HG03442 (cell line): ENCODE measurements around the gene BCAS1.
A peak's percentile ranks its signal among the peaks of the same experiment; 100 is the strongest.

ENCODE experiments used
- ATAC-seq: cut with Tn5 transposase; IDR thresholded peaks from one replicate; pipeline ENCODE4 v1.9.1; 2021; ENCODE audit warnings: mild to moderate bottlenecking, moderate library complexity; ENCODE audit not compliant: unreplicated experiment

BCAS1 gene

GRCh38 chr20:53930651-53931504 is 139.5 kb downstream of the BCAS1 start:
- ATAC-seq, result no peak

GRCh38 chr20:53929974-53930650 is 140.3 kb downstream of the BCAS1 start:
- ATAC-seq, result peak; percentile 53

- no peak for ATAC-seq
These were observed 141.0 kb downstream of the BCAS1 start for GRCh38 chr20:53929399-53929798.

- no peak for ATAC-seq
These were observed 142.4 kb downstream of the BCAS1 start for GRCh38 chr20:53927990-53928389.

- peak; percentile 65 for ATAC-seq
These were observed 143.9 kb downstream of the BCAS1 start for GRCh38 chr20:53926428-53927028.

GRCh38 chr20:53925651-53926401 is 144.6 kb downstream of the BCAS1 start:
- ATAC-seq, result no peak

- no peak for ATAC-seq
These were observed 146.6 kb downstream of the BCAS1 start for GRCh38 chr20:53923566-53924369.

- peak; percentile 53 for ATAC-seq
These were observed 147.5 kb downstream of the BCAS1 start for GRCh38 chr20:53922901-53923314.

- no peak for ATAC-seq
These were observed 148.9 kb downstream of the BCAS1 start for GRCh38 chr20:53921443-53921973.

GRCh38 chr20:53920647-53921245 is 149.6 kb downstream of the BCAS1 start:
- no peak for ATAC-seq

- ATAC-seq, result no peak
These were observed 150.5 kb downstream of the BCAS1 start for GRCh38 chr20:53919886-53920285.

GRCh38 chr20:53918949-53919361 is 151.4 kb downstream of the BCAS1 start:
- ATAC-seq, result no peak

- ATAC-seq, result no peak
These were observed 152.4 kb downstream of the BCAS1 start for GRCh38 chr20:53918020-53918311.

GRCh38 chr20:53917145-53918019 is 153.0 kb downstream of the BCAS1 start:
- ATAC-seq, result peak; percentile 74

GRCh38 chr20:53916173-53916512 is 154.3 kb downstream of the BCAS1 start:
- no peak for ATAC-seq

- peak; percentile 57 for ATAC-seq
These were observed 154.8 kb downstream of the BCAS1 start for GRCh38 chr20:53915446-53916172.

GRCh38 chr20:53914781-53915445 is 155.5 kb downstream of the BCAS1 start:
- ATAC-seq, result no peak
